ENCODE measurements around the gene HMCN2. TPM values are rescaled to one million over a fixed set of nuclear protein-coding genes. Genes with fewer than 3 reads are reported as not detected.

HMCN2 gene
- total RNA-seq, 1 donor from 2014 or later: 0.15 TPM

- H3K27me3 Mint-ChIP-seq (ENCODE audit: insufficient read depth, low read depth): peaks cover 21% of the 10 kb centered on the region
- Histone ChIP-seq H3K9ac (no peak overlapping the region), H3K27me3 (no peaks in the 10 kb centered on the region), H4K20me1 (ENCODE audit: low read depth) (no peaks in the 10 kb centered on the region), H3K27ac (no peak overlapping the region), H3K36me3 (no peaks in the 10 kb centered on the region), H3K9me3 (ENCODE audit: low read depth) (no peaks in the 10 kb centered on the region), H3K79me2 (ENCODE audit: low read depth) (no peaks in the 10 kb centered on the region), H3K4me1 (no peaks in the 10 kb centered on the region), H3F3A (ENCODE audit: low read depth) (no peaks in the 10 kb centered on the region), H2AFZ (replicated peaks) (no peak overlapping the region), H3K4me3 (no peak overlapping the region), H3K4me2 (no peak overlapping the region)
- no peaks in the 10 kb centered on the region for H3K9me3 Mint-ChIP-seq
- H3K36me3 Mint-ChIP-seq: no peaks in the 10 kb centered on the region
- no peak overlapping the region for H3K27ac Mint-ChIP-seq
- TF ChIP-seq EZH2phosphoT487 (IDR thresholded peaks at IDR 0.05) (no peak), CTCF (IDR thresholded peaks at IDR 0.05) (no peak), EZH2 (IDR thresholded peaks at IDR 0.05) (no peak)
- no peak for DNase-seq (ENCODE audit: low spot score)
- no peak overlapping the region for H3K4me3 Mint-ChIP-seq
- H3K4me1 Mint-ChIP-seq: no peaks in the 10 kb centered on the region
These were observed 30.6 kb downstream of the HMCN2 start for GRCh38 chr9:130295945-130296782.

GRCh38 chr9:130296783-130297055 lies 31.2 kb downstream of the HMCN2 start:
- Histone ChIP-seq H3K9me3 (ENCODE audit: low read depth) (no peaks in the 10 kb centered on the region), H3K27me3 (no peaks in the 10 kb centered on the region), H3K27ac (no peak overlapping the region), H4K20me1 (ENCODE audit: low read depth) (no peaks in the 10 kb centered on the region), H3K79me2 (ENCODE audit: low read depth) (no peaks in the 10 kb centered on the region), H2AFZ (replicated peaks) (no peak overlapping the region), H3K9ac (no peak overlapping the region), H3F3A (ENCODE audit: low read depth) (no peaks in the 10 kb centered on the region), H3K4me3 (no peak overlapping the region), H3K36me3 (no peaks in the 10 kb centered on the region), H3K4me1 (no peaks in the 10 kb centered on the region), H3K4me2 (no peak overlapping the region)
- Mint-ChIP-seq H3K27me3 (ENCODE audit: insufficient read depth, low read depth) (peaks cover 22% of the 10 kb centered on the region), H3K36me3 (no peaks in the 10 kb centered on the region), H3K27ac (no peak overlapping the region), H3K4me1 (no peaks in the 10 kb centered on the region), H3K4me3 (no peak overlapping the region), H3K9me3 (no peaks in the 10 kb centered on the region)
- TF ChIP-seq EZH2 (IDR thresholded peaks at IDR 0.05) (no peak), EZH2phosphoT487 (IDR thresholded peaks at IDR 0.05) (no peak), CTCF (IDR thresholded peaks at IDR 0.05) (no peak)
- DNase-seq (ENCODE audit: low spot score): no peak

GRCh38 chr9:130297371-130297770 lies 31.8 kb downstream of the HMCN2 start:
- no peak overlapping the region for H3K4me3 Mint-ChIP-seq
- no peak for TF ChIP-seq EZH2phosphoT487 (IDR thresholded peaks at IDR 0.05)
- no peak for TF ChIP-seq EZH2 (IDR thresholded peaks at IDR 0.05)
- TF ChIP-seq CTCF (IDR thresholded peaks at IDR 0.05): no peak
- H3K27me3 Mint-ChIP-seq (ENCODE audit: insufficient read depth, low read depth): peaks cover 28% of the 10 kb centered on the region

More at GRCh38 chr9:130297371-130297770, 31.8 kb downstream of the HMCN2 start:
- H3K27ac Mint-ChIP-seq: no peak overlapping the region
- Histone ChIP-seq H4K20me1 (ENCODE audit: low read depth) (no peaks in the 10 kb centered on the region), H3F3A (ENCODE audit: low read depth) (no peaks in the 10 kb centered on the region), H3K4me2 (no peak overlapping the region), H3K9me3 (ENCODE audit: low read depth) (no peaks in the 10 kb centered on the region), H3K79me2 (ENCODE audit: low read depth) (no peaks in the 10 kb centered on the region), H3K9ac (no peak overlapping the region), H2AFZ (replicated peaks) (no peak overlapping the region), H3K27me3 (no peaks in the 10 kb centered on the region), H3K4me1 (no peaks in the 10 kb centered on the region), H3K27ac (no peak overlapping the region), H3K36me3 (no peaks in the 10 kb centered on the region), H3K4me3 (no peak overlapping the region)
- no peaks in the 10 kb centered on the region for H3K36me3 Mint-ChIP-seq
- no peaks in the 10 kb centered on the region for H3K9me3 Mint-ChIP-seq
- H3K4me1 Mint-ChIP-seq: no peaks in the 10 kb centered on the region
- DNase-seq (ENCODE audit: low spot score): no peak

Measured in neural progenitor cell (in vitro differentiated cells).